LNCAP (cell line): Measurements from ENCODE around the gene CACNA1G.

Experiments
- TF ChIP-seq, protein P1 (sequence below): fragments of 450-650 bp; IDR thresholded peaks from 2 replicates; pipeline ENCODE4 v1.5.1; 2017; ENCODE audit warnings: mild to moderate bottlenecking

CACNA1G gene

DNA sequence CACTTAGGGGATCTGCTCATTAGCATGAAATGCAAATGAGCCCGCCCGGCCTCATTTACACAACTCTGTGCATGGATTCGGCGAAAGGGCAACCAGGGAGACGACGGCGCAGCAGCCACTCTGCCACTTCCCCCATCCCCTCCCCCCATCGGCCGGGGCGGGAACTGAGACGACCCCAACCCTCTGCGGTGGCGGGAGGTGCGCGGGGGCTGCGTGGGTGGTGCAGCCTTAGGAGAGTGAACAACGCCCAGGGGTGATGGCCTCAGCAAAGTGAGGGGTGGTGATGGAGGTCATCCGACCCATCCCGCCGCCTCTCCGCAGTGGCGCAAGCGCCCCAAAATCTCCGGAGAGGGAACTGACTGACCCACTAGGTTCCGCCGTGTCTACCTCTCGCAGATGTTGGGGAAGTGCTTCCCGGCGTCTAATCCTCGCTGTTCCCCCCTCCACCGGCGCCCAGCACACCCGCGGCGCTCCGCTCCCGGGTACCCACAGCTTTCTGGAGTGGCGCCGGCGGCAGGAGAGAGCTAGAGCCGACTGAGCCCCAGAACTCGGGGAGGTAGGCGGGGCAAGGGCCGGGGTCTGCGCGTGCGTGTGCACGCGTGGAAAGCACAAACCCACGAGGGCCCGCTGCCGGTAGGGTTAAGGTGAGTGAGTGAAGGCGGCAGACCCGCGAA is 1.4 kb upstream of the CACNA1G start:
- TF ChIP-seq, protein P1, sequence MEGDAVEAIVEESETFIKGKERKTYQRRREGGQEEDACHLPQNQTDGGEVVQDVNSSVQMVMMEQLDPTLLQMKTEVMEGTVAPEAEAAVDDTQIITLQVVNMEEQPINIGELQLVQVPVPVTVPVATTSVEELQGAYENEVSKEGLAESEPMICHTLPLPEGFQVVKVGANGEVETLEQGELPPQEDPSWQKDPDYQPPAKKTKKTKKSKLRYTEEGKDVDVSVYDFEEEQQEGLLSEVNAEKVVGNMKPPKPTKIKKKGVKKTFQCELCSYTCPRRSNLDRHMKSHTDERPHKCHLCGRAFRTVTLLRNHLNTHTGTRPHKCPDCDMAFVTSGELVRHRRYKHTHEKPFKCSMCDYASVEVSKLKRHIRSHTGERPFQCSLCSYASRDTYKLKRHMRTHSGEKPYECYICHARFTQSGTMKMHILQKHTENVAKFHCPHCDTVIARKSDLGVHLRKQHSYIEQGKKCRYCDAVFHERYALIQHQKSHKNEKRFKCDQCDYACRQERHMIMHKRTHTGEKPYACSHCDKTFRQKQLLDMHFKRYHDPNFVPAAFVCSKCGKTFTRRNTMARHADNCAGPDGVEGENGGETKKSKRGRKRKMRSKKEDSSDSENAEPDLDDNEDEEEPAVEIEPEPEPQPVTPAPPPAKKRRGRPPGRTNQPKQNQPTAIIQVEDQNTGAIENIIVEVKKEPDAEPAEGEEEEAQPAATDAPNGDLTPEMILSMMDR: no peak

DNA sequence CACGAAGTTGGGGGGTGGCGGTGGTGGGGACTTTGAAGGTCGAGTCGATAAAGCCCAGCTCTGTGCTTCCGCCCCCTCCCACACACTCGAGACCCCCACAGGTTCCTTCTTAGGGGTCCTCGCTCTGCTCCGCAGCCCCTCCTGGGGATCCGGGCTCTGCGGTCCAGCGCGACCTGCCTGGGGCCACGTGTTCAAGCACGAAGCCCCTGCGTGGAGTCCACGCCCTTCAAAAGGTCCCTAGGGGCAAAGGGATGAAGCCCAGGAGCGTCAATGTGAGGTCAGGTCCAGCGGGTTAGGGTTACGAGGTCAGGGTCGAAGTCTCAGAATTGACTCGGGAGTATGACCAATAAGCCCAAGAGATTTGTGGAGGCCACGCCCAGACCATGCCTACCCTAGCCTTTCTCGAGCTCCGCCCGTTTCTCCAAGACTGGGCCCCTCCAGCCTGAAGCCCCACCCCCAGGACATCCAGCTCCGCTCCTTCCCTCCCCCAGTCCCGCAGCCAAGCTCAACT is 786 bp upstream of the CACNA1G start:
- TF ChIP-seq, protein P1: no peak

DNA sequence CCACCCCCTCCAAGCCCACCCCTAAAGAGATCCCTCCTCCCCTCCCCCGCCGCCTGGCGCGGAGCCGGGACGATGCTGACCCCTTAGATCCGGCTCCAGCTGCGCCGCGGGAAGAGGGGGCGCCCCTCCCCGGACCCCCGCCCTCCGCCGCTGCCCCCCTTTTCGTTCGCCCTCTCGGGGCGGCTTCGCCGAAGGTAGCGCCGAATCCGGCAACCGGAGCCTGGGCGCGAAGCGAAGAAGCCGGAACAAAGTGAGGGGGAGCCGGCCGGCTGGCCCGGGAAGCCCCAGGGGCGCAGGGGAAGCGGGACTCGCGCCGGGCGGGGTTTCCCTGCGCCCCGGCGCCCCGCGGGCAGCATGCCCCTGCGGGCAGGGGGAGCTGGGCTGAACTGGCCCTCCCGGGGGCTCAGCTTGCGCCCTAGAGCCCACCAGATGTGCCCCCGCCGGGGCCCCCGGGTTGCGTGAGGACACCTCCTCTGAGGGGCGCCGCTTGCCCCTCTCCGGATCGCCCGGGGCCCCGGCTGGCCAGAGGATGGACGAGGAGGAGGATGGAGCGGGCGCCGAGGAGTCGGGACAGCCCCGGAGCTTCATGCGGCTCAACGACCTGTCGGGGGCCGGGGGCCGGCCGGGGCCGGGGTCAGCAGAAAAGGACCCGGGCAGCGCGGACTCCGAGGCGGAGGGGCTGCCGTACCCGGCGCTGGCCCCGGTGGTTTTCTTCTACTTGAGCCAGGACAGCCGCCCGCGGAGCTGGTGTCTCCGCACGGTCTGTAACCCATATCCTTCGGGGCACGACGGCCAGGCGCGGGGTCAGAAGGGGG is 623 bp downstream of the CACNA1G start:
- TF ChIP-seq, protein P1: no peak

DNA sequence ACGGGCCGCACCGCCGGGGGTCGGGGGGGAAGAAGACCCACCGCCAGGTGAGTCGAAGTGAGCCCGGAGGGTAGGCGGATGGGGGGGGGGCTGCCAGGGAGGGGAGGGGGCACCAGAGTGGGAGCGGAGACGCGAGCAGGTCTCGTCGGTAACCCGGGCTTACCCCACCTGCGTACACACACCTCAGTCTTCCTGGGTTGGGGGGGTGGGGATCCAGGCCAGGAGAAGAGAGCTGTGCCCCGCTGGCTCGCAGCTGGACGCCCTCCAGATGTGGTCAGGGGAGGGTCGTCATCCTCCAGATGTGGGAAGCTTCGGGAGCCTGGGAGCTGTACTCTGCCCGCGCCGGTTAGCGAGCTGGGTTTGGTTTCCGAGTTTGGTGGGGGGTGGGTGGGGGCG is 1.2 kb downstream of the CACNA1G start:
- TF ChIP-seq, protein P1: no peak

DNA sequence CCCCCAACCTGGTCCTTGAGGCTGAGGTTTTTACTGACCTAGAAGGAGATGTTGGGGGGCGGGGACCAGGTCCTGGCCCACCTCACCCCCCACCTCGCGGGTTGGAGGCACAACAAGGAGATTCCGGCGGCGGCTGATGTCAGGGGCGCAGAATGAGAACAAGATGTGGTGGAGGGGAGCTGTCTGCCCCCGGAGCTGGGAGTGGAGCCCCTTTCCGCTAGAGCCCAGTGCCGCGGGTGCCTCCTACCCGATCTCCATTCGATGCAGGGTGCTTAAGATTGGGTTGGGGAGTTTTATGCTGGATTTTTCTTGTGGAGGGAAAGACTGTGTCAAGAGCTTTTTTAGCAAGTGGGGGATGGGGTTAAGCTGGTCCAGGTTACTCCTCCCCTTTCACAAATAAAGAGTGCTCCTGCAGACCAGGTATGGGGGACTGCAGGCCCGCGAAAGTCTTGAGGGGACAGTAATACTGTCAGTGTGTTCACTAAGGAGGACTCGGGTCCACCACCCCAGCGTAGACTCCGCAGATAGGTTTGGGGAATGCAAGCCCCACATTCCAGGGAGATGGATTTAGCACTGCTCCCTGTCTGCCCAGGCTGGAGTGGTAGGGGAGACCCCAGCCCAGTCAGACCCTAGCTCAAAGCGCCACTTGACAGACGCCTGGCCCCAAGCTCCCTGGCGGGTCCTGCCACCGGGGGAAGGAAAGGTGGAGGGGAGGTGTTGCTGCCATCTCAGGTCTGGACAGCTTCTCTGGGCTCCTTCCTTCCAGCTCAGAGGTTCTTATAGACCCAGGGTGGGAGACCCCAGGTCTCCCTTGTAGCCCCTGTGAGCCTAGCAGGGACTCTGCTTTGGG is 2.0 kb downstream of the CACNA1G start:
- TF ChIP-seq, protein P1: no peak

DNA sequence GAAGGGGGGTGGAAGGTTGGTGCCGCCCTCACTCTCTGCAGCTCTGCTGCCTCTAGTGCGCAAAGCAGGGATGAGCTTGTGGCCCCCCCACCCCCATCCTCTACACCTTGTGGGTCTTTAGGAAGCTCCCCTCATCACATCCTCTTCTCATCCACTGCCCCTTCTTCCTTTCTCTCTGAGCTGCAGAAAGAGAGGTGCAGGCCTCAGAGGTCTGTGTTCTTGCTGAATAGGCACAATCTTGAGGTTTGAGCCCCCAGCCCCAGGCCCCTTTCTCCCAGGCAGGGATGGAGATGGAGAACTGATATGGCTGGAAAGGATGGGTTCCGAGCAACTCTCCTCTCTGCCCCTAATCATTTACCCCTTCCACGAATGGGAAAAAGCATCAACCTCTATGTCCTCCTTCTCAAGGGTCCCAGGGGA is 2.6 kb downstream of the CACNA1G start:
- TF ChIP-seq, protein P1: no peak

DNA sequence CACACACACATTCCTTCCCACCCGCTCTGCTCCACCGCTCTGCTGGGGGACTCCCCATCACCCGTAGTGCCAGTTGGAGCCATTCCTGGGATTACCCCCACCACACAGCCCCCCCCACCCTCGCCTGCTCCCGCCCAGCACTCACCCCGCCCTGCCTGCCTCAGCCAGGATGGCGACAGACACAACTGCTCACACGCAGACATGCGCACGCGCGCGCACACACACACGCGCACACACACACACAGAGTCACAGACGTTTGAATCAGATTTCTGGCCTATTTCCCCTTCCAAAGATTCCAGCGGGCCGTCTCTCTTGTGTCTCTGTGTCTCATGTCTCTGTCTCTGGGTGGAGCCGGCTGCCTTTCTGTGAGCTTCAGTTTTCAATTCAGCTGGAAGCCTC is 4.4 kb downstream of the CACNA1G start:
- TF ChIP-seq, protein P1: no peak
